ENCODE measurements around the gene GATAD2A.

- TF ChIP-seq POLR2AphosphoS5 (IDR thresholded peaks at IDR 0.05; ENCODE audit: low read depth, low read length): no peak
- no peak for TF ChIP-seq SIN3A (IDR thresholded peaks at IDR 0.05; ENCODE audit: borderline replicate concordance, insufficient read depth, low read length)
Observed at GRCh38 chr19:19506592-19506991, 101.1 kb downstream of the GATAD2A start.
